ENCODE results near the gene EMCN.

- TF ChIP-seq CTCF (IDR thresholded peaks at IDR 0.05) (no peak), POLR2A (IDR thresholded peaks at IDR 0.05) (no peak), POLR2AphosphoS5 (IDR thresholded peaks at IDR 0.05) (no peak), EP300 (IDR thresholded peaks at IDR 0.05) (no peak)
Measured at GRCh38 chr4:100547541-100548199, 29.8 kb upstream of the EMCN start.

All from sigmoid colon (tissue), 4 donors.